Stimulated activated CD4-positive, alpha-beta T cell treated with anti-CD3 and anti-CD28 coated beads, Interleukin-1b, Interleukin-23, amount 100 ng/mL, for 48 hours (primary cell): ENCODE measurements around the gene UBA3.

Experiments
- DNase-seq: peaks from one replicate; pipeline ENCODE4 v3.0.0-alpha.2; 2020

The UBA3 gene

GRCh38 chr3:69080233-69080920 lies at the start of gene UBA3:
TSS of gene UBA3 (minus strand) at chr3:69080365. CDS start at chr3:69080353, 12 bp downstream.
- DNase-seq, result peak; percentile 92

- no peak for DNase-seq
These were observed 49.4 kb upstream of the UBA3 start for GRCh38 chr3:69129531-69129930.

GRCh38 chr3:69128509-69128908 lies 48.3 kb upstream of the UBA3 start:
- no peak for DNase-seq

GRCh38 chr3:69126999-69127398 lies 46.8 kb upstream of the UBA3 start:
- no peak for DNase-seq

GRCh38 chr3:69126216-69126615 lies 46.1 kb upstream of the UBA3 start:
- no peak for DNase-seq

GRCh38 chr3:69122403-69122802 lies 42.2 kb upstream of the UBA3 start, which contains the start of gene LMOD3:
TSS of gene LMOD3 (minus strand) at chr3:69122595. CDS start at chr3:69122386, 209 bp downstream.
- DNase-seq, result no peak

- no peak for DNase-seq
These were observed 41.8 kb upstream of the UBA3 start for GRCh38 chr3:69121950-69122349.

GRCh38 chr3:69121513-69121912 lies 41.3 kb upstream of the UBA3 start:
- no peak for DNase-seq

GRCh38 chr3:69120879-69121464 lies 40.8 kb upstream of the UBA3 start:
- DNase-seq, result peak; percentile 84

GRCh38 chr3:69119681-69120080 lies 39.5 kb upstream of the UBA3 start:
- no peak for DNase-seq

GRCh38 chr3:69119138-69119537 lies 39.0 kb upstream of the UBA3 start:
- DNase-seq, result no peak

GRCh38 chr3:69118555-69118954 lies 38.4 kb upstream of the UBA3 start:
- no peak for DNase-seq

GRCh38 chr3:69116897-69117296 lies 36.7 kb upstream of the UBA3 start:
- no peak for DNase-seq

- no peak for DNase-seq
These were observed 36.0 kb upstream of the UBA3 start for GRCh38 chr3:69116162-69116561.

- DNase-seq, result no peak
These were observed 35.6 kb upstream of the UBA3 start for GRCh38 chr3:69115731-69116130.

GRCh38 chr3:69113536-69113935 lies 33.4 kb upstream of the UBA3 start:
- no peak for DNase-seq

GRCh38 chr3:69110941-69111546 lies 30.9 kb upstream of the UBA3 start:
- no peak for DNase-seq

GRCh38 chr3:69108811-69109210 lies 28.6 kb upstream of the UBA3 start:
- no peak for DNase-seq

- no peak for DNase-seq
These were observed 27.7 kb upstream of the UBA3 start for GRCh38 chr3:69107841-69108240.

GRCh38 chr3:69105320-69105719 lies 25.2 kb upstream of the UBA3 start:
- no peak for DNase-seq

- DNase-seq, result no peak
These were observed 24.4 kb upstream of the UBA3 start for GRCh38 chr3:69104586-69104985.

GRCh38 chr3:69103123-69103522 lies 23.0 kb upstream of the UBA3 start:
- DNase-seq, result no peak

GRCh38 chr3:69102384-69102783 lies 22.2 kb upstream of the UBA3 start:
- DNase-seq, result no peak

- no peak for DNase-seq
These were observed 19.4 kb upstream of the UBA3 start for GRCh38 chr3:69099576-69099975.
